Osteoblast (primary cell): ENCODE measurements around the gene ARRDC3. TPM values are rescaled to one million over a fixed set of nuclear protein-coding genes. Genes with fewer than 3 reads are reported as not detected.
A peak's percentile ranks its signal among the peaks of the same experiment; 100 is the strongest.

Experiments used
- DNase-seq: peaks from one replicate; pipeline ENCODE4 v3.0.0; 2011; ENCODE audit warnings: low spot score, mixed read lengths; ENCODE audit not compliant: insufficient read length; ENCODE audit errors: missing footprints
- H2AFZ ChIP-seq: 2 replicates; pipeline ENCODE4 v1.6.0; 2011; ENCODE audit warnings: mild to moderate bottlenecking, low read length
- H3K27ac ChIP-seq: 2 replicates; pipeline ENCODE4 v1.5.1; 2011; ENCODE audit warnings: mild to moderate bottlenecking, low read depth, low read length, moderate library complexity
- H3K27me3 ChIP-seq: 2 replicates; pipeline ENCODE4 v1.6.0; 2012; ENCODE audit warnings: mild to moderate bottlenecking, control low read depth, inconsistent platforms, low read length, moderate library complexity; ENCODE audit not compliant: insufficient read depth
- H3K36me3 ChIP-seq: 2 replicates; pipeline ENCODE4 v1.5.1; 2011; ENCODE audit warnings: mild to moderate bottlenecking, low read length, control low read depth, moderate library complexity; ENCODE audit not compliant: insufficient read depth
- H3K4me1 ChIP-seq: 2 replicates; pipeline ENCODE4 v1.5.1; 2011; ENCODE audit warnings: mild to moderate bottlenecking, low read length, control low read depth, moderate library complexity; ENCODE audit not compliant: insufficient read depth
- H3K4me2 ChIP-seq: 2 replicates; pipeline ENCODE4 v1.6.0; 2011; ENCODE audit warnings: mild to moderate bottlenecking, low read length; ENCODE audit not compliant: insufficient read depth
- H3K4me3 ChIP-seq: fragments of 200-600 bp; sonication (generic); 3 replicates; pipeline ENCODE4 v1.5.1; 2012; ENCODE audit warnings: mild to moderate bottlenecking, low read length, inconsistent platforms; ENCODE audit not compliant: insufficient read depth
- H3K79me2 ChIP-seq: 2 replicates; pipeline ENCODE4 v1.6.0; 2012; ENCODE audit warnings: mild to moderate bottlenecking, low read length, control low read depth, inconsistent platforms; ENCODE audit not compliant: insufficient read depth
- H3K9me3 ChIP-seq: 2 replicates; pipeline ENCODE4 v1.5.1; 2011; ENCODE audit warnings: low read depth, low read length, control low read depth
- H4K20me1 ChIP-seq: 2 replicates; pipeline ENCODE4 v1.6.0; 2012; ENCODE audit warnings: mild to moderate bottlenecking, low read length, control low read depth; ENCODE audit not compliant: insufficient read depth
- CTCF ChIP-seq: IDR thresholded peaks from 2 replicates; pipeline ENCODE4 v1.5.1; 2011; ENCODE audit warnings: mild to moderate bottlenecking, low read depth, low read length, moderate library complexity; ENCODE audit errors: extremely low read depth
- total RNA-seq: library from RNA; depleted of rRNA; stranded (reverse); fragments of >200 nt; gene quantifications from 2 replicates; pipeline ENCODE4 v1.2.3, GENCODE V29; 2012

The ARRDC3 gene
- total RNA-seq, 1 donor: 101 TPM

DNA sequence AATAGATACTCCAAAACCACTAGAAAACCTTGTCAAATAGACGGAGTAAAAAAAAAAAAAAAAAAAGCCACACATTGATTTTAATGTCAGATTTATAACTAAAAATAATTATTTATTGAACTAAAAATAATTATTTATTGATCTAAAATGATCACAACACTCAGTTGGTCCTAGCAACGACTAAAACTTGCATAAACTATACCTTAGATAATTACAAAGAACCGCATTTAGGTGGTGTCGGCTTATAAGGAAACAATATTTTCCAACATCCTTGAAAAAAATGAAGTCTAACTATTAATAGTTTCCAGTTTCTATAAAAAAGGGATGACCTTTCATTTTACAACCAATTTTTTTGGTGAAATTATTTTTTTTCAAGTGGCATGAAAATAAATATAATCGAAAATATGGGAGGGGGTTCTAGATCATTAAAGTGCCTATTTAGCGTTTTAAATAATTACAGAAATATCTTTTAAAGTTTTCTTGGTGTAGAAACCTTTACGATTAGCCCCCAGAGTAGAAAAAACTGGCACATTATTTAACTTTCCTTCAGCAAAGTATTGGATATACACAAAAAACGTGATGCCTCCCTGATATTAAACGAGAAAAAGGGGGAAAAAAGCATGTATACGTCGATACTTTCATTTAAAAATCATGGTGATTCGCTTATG is 3.7 kb downstream of the ARRDC3 start:
- no peak for DNase-seq
- TF ChIP-seq CTCF: no peak

GRCh38 chr5:91378752-91379211 is 4.3 kb downstream of the ARRDC3 start:
- no peaks in the 10 kb centered on the region for H3K27me3 ChIP-seq
- H3K79me2 ChIP-seq: peaks cover 74% of the 10 kb centered on the region
- peak overlapping the region; percentile 100 for H3K27ac ChIP-seq
- no peaks in the 10 kb centered on the region for H3K9me3 ChIP-seq
- peak; percentile 77 for DNase-seq
- peak overlapping the region; percentile 83 for H3K4me2 ChIP-seq
- peaks cover 51% of the 10 kb centered on the region for H3K36me3 ChIP-seq
- H3K4me1 ChIP-seq: peaks cover 18% of the 10 kb centered on the region
- peak overlapping the region; percentile 49 for H3K4me3 ChIP-seq
- peaks cover 3% of the 10 kb centered on the region for H4K20me1 ChIP-seq
- no peak for TF ChIP-seq CTCF
- H2AFZ ChIP-seq: no peak overlapping the region

More for the DNA sequence above, 3.7 kb downstream of the ARRDC3 start:
- Histone ChIP-seq H3K9me3 (no peaks in the 10 kb centered on the region), H3K27ac (peak overlapping the region; percentile 100), H4K20me1 (peaks cover 3% of the 10 kb centered on the region), H3K4me3 (peak overlapping the region; percentile 79), H3K79me2 (peaks cover 72% of the 10 kb centered on the region), H3K27me3 (no peaks in the 10 kb centered on the region), H3K4me1 (peaks cover 23% of the 10 kb centered on the region), H3K4me2 (peak overlapping the region; percentile 83), H2AFZ (no peak overlapping the region), H3K36me3 (peaks cover 45% of the 10 kb centered on the region)

DNA sequence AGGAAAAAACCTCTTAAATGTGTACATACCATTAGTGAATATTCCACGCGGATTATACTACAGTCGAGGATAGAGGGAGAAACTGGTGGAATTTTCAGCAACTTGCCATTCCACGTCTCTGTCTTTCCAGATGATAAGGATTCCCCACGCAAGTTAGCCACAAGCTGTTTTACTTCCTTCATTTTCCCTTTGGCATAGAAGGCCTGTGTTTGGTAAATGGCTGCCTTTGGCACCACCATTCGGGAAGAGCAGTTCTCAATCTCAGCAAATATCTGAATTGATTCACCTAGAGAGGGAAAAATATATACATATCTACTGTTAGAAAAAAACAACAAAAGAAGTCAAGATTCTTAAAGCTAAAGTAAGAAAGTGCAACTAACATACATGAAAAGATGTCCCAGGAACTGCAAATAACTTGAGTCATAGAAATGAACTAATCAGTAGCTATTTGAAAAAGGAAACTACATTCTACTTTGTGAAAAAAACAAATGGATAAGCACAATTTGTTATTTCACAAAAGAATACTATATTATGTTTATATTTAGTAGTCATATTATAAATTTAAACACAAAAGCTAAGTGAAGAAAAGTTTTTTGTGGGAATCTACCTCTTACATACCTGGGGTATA is 8.1 kb downstream of the ARRDC3 start:
- Histone ChIP-seq H3K4me2 (no peak overlapping the region), H3K79me2 (peaks cover 60% of the 10 kb centered on the region), H2AFZ (no peak overlapping the region), H4K20me1 (peaks cover 28% of the 10 kb centered on the region), H3K4me1 (peaks cover 18% of the 10 kb centered on the region), H3K4me3 (no peak overlapping the region), H3K27ac (peak overlapping the region; percentile 1), H3K9me3 (no peaks in the 10 kb centered on the region), H3K36me3 (peaks cover 89% of the 10 kb centered on the region), H3K27me3 (no peaks in the 10 kb centered on the region)
- TF ChIP-seq CTCF: no peak
- no peak for DNase-seq

- Histone ChIP-seq H3K9me3 (no peaks in the 10 kb centered on the region), H3K79me2 (peaks cover 46% of the 10 kb centered on the region), H2AFZ (no peak overlapping the region), H3K27ac (no peak overlapping the region), H3K4me1 (peaks cover 14% of the 10 kb centered on the region), H4K20me1 (peaks cover 33% of the 10 kb centered on the region), H3K27me3 (no peaks in the 10 kb centered on the region), H3K4me2 (no peak overlapping the region), H3K36me3 (peaks cover 99% of the 10 kb centered on the region), H3K4me3 (no peak overlapping the region)
- DNase-seq: no peak
- no peak for TF ChIP-seq CTCF
Observed at GRCh38 chr5:91373600-91373999, 9.5 kb downstream of the ARRDC3 start.
